NT2/D1 (cell line): ENCODE measurements around the gene RAI1.

Experiments
- SUZ12 ChIP-seq: IDR thresholded peaks from 2 replicates; pipeline ENCODE4 v1.6.1; 2011; ENCODE audit not compliant: insufficient read length, insufficient read depth; ENCODE audit errors: extremely low read depth
- YY1 ChIP-seq: IDR thresholded peaks from 2 replicates; pipeline ENCODE4 v1.6.1; 2011; ENCODE audit not compliant: insufficient read length, insufficient read depth
- ZNF274 ChIP-seq: IDR thresholded peaks from 2 replicates; pipeline ENCODE4 v1.6.1; 2011; ENCODE audit warnings: mild to moderate bottlenecking, low read depth, low read length

DNA sequence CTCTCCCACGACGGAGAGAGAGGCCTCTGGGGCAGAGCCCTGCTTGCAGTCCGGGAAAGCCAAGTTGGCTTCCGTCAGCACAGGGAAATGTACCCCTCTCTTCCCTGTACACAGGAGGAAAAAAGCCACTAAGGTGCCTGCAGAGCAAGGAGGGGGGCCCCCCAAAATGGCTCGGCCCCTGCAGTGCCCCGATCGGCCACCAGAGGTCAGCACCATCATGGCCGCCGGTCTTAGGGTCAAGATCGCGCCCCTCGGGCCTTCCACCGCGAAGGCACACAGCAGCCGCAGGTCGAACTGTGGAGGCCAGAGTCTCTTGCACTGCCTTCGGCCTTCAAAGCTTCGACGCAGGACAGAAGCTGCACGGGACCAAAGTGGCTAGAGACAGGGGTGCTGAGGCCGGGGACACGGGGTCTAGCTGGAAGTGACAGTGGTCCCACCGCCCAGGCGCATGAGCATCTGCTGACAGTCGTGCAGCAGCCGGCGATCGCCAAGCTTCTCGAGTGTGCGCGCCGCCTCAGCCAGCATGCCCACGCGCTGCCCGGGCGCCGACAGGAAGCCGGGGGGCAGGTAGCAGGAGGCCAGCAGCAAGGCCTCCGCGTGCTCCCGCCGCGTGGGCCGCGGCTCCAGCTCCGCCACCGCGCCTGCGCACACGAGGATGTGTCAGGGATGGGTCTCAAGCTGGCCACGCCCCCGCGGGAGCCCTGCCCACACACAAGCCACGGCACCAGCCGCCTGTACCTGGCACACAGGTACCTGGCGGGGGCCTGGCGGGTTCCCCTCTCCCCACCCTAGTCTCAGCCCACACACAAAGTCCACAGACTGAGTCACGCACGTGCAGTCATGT, 131.2 kb downstream of the RAI1 start:
- TF ChIP-seq YY1, result no peak
- no peak for TF ChIP-seq SUZ12
- TF ChIP-seq ZNF274, result no peak
